IMR-90 (cell line): ENCODE measurements around the gene MRPL49. TPM values are rescaled to one million over a fixed set of nuclear protein-coding genes. Genes with fewer than 3 reads are reported as not detected.

Experiments
- ATAC-seq: fragments of 200-7000 bp; cut with Tn5 transposase; 2 replicates; pipeline ENCODE4 v1.9.1; 2020; ENCODE audit warnings: low read depth, mild to moderate bottlenecking, moderate library complexity
- BruUV-seq: library from RNA; stranded (reverse); fragments of 400-500 nt; replicated peaks from 2 replicates; lab custom pipeline; 2021; lab: Mats Ljungman, UMichigan
- CTCF ChIA-PET: fragments of 300-600 bp; formaldehyde crosslinking; extraction: SDS; loops from one replicate; lab custom pipeline; 2021; ENCODE audit warnings: antibody characterized with exemption; lab: Yijun Ruan, JAX
- POLR2A ChIA-PET: fragments of 300-600 bp; sonication (Branson Sonifier 250); formaldehyde crosslinking; loops from one replicate; lab custom pipeline; 2022; ENCODE audit warnings: antibody characterized with exemption; ENCODE audit not compliant: unreplicated experiment; lab: Charles Lee
- DNase-seq: peaks from one replicate; pipeline ENCODE4 v3.0.0; 2013
- H2AFZ ChIP-seq: replicated peaks from 2 replicates; pipeline ENCODE3; 2013; ENCODE audit warnings: low read length, mild to moderate bottlenecking; ENCODE audit not compliant: poor library complexity
- H2AK5ac ChIP-seq: 2 replicates; pipeline ENCODE4 v1.6.1; 2013; ENCODE audit warnings: low read depth, low read length, inconsistent platforms
- H2AK9ac ChIP-seq: replicated peaks from 2 replicates; pipeline ENCODE3; 2013; ENCODE audit warnings: mild to moderate bottlenecking, low read depth, low read length, moderate library complexity; ENCODE audit not compliant: poor library complexity
- H2BK120ac ChIP-seq: 2 replicates; pipeline ENCODE4 v1.6.1; 2013; ENCODE audit warnings: low read depth, low read length, inconsistent platforms
- H2BK15ac ChIP-seq: 3 replicates; pipeline ENCODE4 v1.6.1; 2013; ENCODE audit warnings: low read depth, low read length, inconsistent platforms
- H2BK20ac ChIP-seq: 2 replicates; pipeline ENCODE4 v1.6.1; 2013; ENCODE audit warnings: low read depth, mild to moderate bottlenecking, inconsistent platforms, low read length, moderate library complexity
- H2BK5ac ChIP-seq: 2 replicates; pipeline ENCODE4 v1.6.1; 2013; ENCODE audit warnings: mild to moderate bottlenecking, low read depth, low read length, inconsistent platforms; ENCODE audit not compliant: poor library complexity, severe bottlenecking
- H3K14ac ChIP-seq: replicated peaks from 2 replicates; pipeline ENCODE4 v1.6.1; 2013; ENCODE audit warnings: low read depth, low read length, inconsistent platforms
- H3K18ac ChIP-seq: 2 replicates; pipeline ENCODE4 v1.6.1; 2013; ENCODE audit warnings: low read depth, low read length, control low read depth
- H3K23ac ChIP-seq: 2 replicates; pipeline ENCODE4 v1.6.1; 2013; ENCODE audit warnings: low read depth, low read length, inconsistent platforms
- H3K27ac ChIP-seq: 2 replicates; pipeline ENCODE4 v1.5.1; 2013; ENCODE audit warnings: mild to moderate bottlenecking, control low read depth, low read length; ENCODE audit not compliant: insufficient read depth
- H3K27me3 ChIP-seq: 2 replicates; pipeline ENCODE4 v1.6.1; 2013; ENCODE audit warnings: low read length; ENCODE audit not compliant: control insufficient read depth, insufficient read depth
- H3K36me3 ChIP-seq: 2 replicates; pipeline ENCODE4 v1.6.1; 2013; ENCODE audit warnings: low read length, mixed read lengths; ENCODE audit not compliant: control insufficient read depth, insufficient read depth
- H3K4ac ChIP-seq: 2 replicates; pipeline ENCODE4 v1.6.1; 2013; ENCODE audit warnings: low read depth, low read length, inconsistent platforms
- H3K4me1 ChIP-seq: 2 replicates; pipeline ENCODE4 v1.6.1; 2013; ENCODE audit warnings: low read length, mixed read lengths; ENCODE audit not compliant: control insufficient read depth, insufficient read depth
- H3K4me2 ChIP-seq: 2 replicates; pipeline ENCODE4 v1.6.1; 2013; ENCODE audit warnings: low read depth, mild to moderate bottlenecking, control low read depth, low read length, moderate library complexity
- H3K4me3 ChIP-seq: 2 replicates; pipeline ENCODE4 v1.5.1; 2013; ENCODE audit warnings: low read depth, mild to moderate bottlenecking, control low read depth, low read length, moderate library complexity; ENCODE audit not compliant: insufficient read depth
- H3K56ac ChIP-seq: 2 replicates; pipeline ENCODE4 v1.6.1; 2013; ENCODE audit warnings: low read length, inconsistent platforms; ENCODE audit not compliant: insufficient read depth; ENCODE audit errors: extremely low read depth
- H3K79me1 ChIP-seq, 2 experiments: 2 replicates each; pipeline ENCODE4 v1.6.1; 2013; ENCODE audit warnings: low read length in 2 of 2, inconsistent platforms in 1 of 2, low read depth in 1 of 2
- H3K9ac ChIP-seq: 2 replicates; pipeline ENCODE4 v1.6.1; 2013; ENCODE audit warnings: low read depth, low read length, control low read depth
- H3K9me1 ChIP-seq: 2 replicates; pipeline ENCODE4 v1.6.1; 2013; ENCODE audit warnings: low read length, inconsistent platforms; ENCODE audit not compliant: insufficient read depth
- H3K9me3 ChIP-seq: 2 replicates; pipeline ENCODE4 v1.6.1; 2013; ENCODE audit warnings: low read length; ENCODE audit not compliant: control insufficient read depth, insufficient read depth
- H4K20me1 ChIP-seq: 2 replicates; pipeline ENCODE4 v1.6.1; 2013; ENCODE audit warnings: low read length, inconsistent platforms; ENCODE audit not compliant: insufficient read depth
- H4K5ac ChIP-seq: 2 replicates; pipeline ENCODE4 v1.6.1; 2013; ENCODE audit warnings: mild to moderate bottlenecking, low read depth, low read length, control low read depth
- H4K8ac ChIP-seq, 2 experiments: 2 replicates each; pipeline ENCODE4 v1.6.1; 2013; ENCODE audit warnings: low read depth in 2 of 2, low read length in 2 of 2, control low read depth in 1 of 2, inconsistent platforms in 1 of 2
- H4K91ac ChIP-seq: 2 replicates; pipeline ENCODE4 v1.6.1; 2013; ENCODE audit warnings: low read depth, low read length, inconsistent platforms; ENCODE audit not compliant: insufficient read depth
- CHD1 ChIP-seq: IDR thresholded peaks from 2 replicates; pipeline ENCODE4 v1.6.1; 2012; ENCODE audit warnings: low read depth, low read length, improper control_type of control experiment
- MXI1 ChIP-seq: IDR thresholded peaks from 2 replicates; pipeline ENCODE4 v1.6.1; 2012; ENCODE audit warnings: low read depth, mild to moderate bottlenecking, low read length, moderate library complexity, borderline replicate concordance
- NFE2L2 ChIP-seq: fragments of 150-350 bp; IDR thresholded peaks from 2 replicates; pipeline ENCODE4 v1.6.1; 2016; ENCODE audit warnings: low read depth, mild to moderate bottlenecking, low read length
- RAD21 ChIP-seq: IDR thresholded peaks from 2 replicates; pipeline ENCODE4 v1.6.1; 2012; ENCODE audit warnings: low read length, improper control_type of control experiment
- RCOR1 ChIP-seq: IDR thresholded peaks from 2 replicates; pipeline ENCODE4 v1.6.1; 2012; ENCODE audit warnings: mild to moderate bottlenecking, low read length, improper control_type of control experiment; ENCODE audit not compliant: insufficient replicate concordance
- SMC3 ChIP-seq: fragments of 150-350 bp; IDR thresholded peaks from 2 replicates; pipeline ENCODE4 v1.6.1; 2016; ENCODE audit warnings: low read depth, mild to moderate bottlenecking, antibody characterized with exemption, low read length, moderate library complexity
- WGBS, 2 experiments: methylation state at CpG; one replicate each; pipeline versions ENCODE4 v1.1.5 to v1.1.7; 2013; ENCODE audit warnings: missing lambda C conversion rate in 2 of 2; ENCODE audit not compliant: insufficient read length in 1 of 2; ENCODE audit errors: extremely low coverage in 2 of 2; 5-methylcytosine and 5-hydroxymethylcytosine counted together
- dilution Hi-C: fragments of 300-500 bp; cut with HindIII; formaldehyde crosslinking; loops from one replicate; pipeline ENCODE4 v1.14.3; 2018; ENCODE audit warnings: low sequenced_read_pairs; ENCODE audit not compliant: unreplicated experiment
- in situ Hi-C: fragments of 300-500 bp; cut with MboI; formaldehyde crosslinking; loops from 3 replicates; pipeline ENCODE4 v1.14.3; 2019; ENCODE audit warnings: low sequenced_read_pairs, inconsistent platforms, mixed read lengths
- intact Hi-C: fragments of 100-400 bp; cut with micrococcal nuclease; formaldehyde crosslinking; loops from 2 replicates; pipeline ENCODE4 v1.10.0; 2022
- polyA plus RNA-seq, 3 experiments: library from polyadenylated mRNA; depleted of rRNA; stranded (reverse); fragments of >200 nt; gene quantifications; 2 replicates each; pipeline ENCODE4 v1.2.3, GENCODE V29; 2012; ENCODE audit warnings: low replicate concordance in 1 of 3
- total RNA-seq: library from RNA; depleted of rRNA; stranded (reverse); fragments of >200 nt; gene quantifications from 2 replicates; pipeline ENCODE4 v1.2.3, GENCODE V29; 2012
- TF ChIP-seq, protein P1 (sequence below): conservative IDR thresholded peaks from 2 replicates; pipeline ENCODE4 v1.5.1; 2012; ENCODE audit warnings: mild to moderate bottlenecking, low read depth, low read length, improper control_type of control experiment

The MRPL49 gene
- total and polyA plus RNA-seq, 2 of the 4 experiments (the other 2 are of a cell fraction), result 55.2 to 56.8 TPM

DNA sequence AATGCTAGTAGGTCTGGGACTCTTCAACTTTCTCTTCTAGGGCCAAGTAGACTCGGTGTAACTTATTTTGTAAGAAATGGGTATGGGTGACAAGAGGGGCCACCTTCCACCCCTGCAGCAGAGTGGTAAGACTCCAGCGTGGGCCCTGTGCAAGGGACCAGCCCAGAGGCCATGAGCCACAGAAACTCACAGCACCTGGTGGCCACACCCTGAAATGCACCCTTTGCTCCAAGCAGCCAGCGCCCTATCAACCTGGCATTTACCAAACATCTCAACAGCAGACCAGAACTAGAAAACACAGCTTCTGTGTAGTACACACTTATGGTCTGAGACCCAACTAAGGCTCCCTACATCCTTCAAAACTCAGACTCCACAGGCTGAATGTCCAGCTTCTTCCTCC lies 44.0 kb upstream of the MRPL49 start:
- Histone ChIP-seq H2BK5ac (no peak overlapping the region), H3K79me1 (peaks cover 29 to 49% of the 10 kb centered on the region in 2 experiments), H2AK5ac (no peak overlapping the region), H2AK9ac (no peak overlapping the region), H3K9me1 (no peaks in the 10 kb centered on the region; the same call in 1 of the 2 replicates), H3K4ac (no peak overlapping the region), H4K8ac (no peak overlapping the region), H3K9ac (no peak overlapping the region), H4K20me1 (no peaks in the 10 kb centered on the region), H3K4me1 (no peaks in the 10 kb centered on the region), H2BK15ac (no peak overlapping the region), H3K4me2 (no peak overlapping the region), H3K27ac (no peak overlapping the region), H3K9me3 (no peaks in the 10 kb centered on the region), H2BK120ac (no peak overlapping the region), H2BK20ac (no peak overlapping the region), H4K5ac (no peak overlapping the region), H3K23ac (no peak overlapping the region), H3K36me3 (peaks cover 2% of the 10 kb centered on the region), H3K56ac (no peak overlapping the region), H2AFZ (no peak overlapping the region), H3K14ac (no peak overlapping the region), H3K18ac (no peak overlapping the region), H4K91ac (no peak overlapping the region), H3K27me3 (no peaks in the 10 kb centered on the region), H3K4me3 (no peak overlapping the region)
- POLR2A ChIA-PET, result no interaction called here
- WGBS, 2 experiments, result 40% methylated on average over 1 of the region's 3 CpGs; no CpG with 5 or more reads in 1 of the 2 experiments
- TF ChIP-seq CHD1 (no peak), SMC3 (peak; percentile 39; the same call in 1 of the 2 replicates), MXI1 (no peak), RCOR1 (no peak), NFE2L2 (no peak), RAD21 (peak; percentile 51)
- TF ChIP-seq, protein P1, sequence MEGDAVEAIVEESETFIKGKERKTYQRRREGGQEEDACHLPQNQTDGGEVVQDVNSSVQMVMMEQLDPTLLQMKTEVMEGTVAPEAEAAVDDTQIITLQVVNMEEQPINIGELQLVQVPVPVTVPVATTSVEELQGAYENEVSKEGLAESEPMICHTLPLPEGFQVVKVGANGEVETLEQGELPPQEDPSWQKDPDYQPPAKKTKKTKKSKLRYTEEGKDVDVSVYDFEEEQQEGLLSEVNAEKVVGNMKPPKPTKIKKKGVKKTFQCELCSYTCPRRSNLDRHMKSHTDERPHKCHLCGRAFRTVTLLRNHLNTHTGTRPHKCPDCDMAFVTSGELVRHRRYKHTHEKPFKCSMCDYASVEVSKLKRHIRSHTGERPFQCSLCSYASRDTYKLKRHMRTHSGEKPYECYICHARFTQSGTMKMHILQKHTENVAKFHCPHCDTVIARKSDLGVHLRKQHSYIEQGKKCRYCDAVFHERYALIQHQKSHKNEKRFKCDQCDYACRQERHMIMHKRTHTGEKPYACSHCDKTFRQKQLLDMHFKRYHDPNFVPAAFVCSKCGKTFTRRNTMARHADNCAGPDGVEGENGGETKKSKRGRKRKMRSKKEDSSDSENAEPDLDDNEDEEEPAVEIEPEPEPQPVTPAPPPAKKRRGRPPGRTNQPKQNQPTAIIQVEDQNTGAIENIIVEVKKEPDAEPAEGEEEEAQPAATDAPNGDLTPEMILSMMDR, result peak; percentile 43
- CTCF ChIA-PET, result no interaction called here
- DNase-seq (peak; percentile 17), ATAC-seq (peak; percentile 71)
- intact Hi-C loops (no loop called here), in situ Hi-C loops (no loop called here), dilution Hi-C loops (no loop called here)
- no TSS peak for BruUV-seq
